Measurements from ENCODE around the gene EFCAB7. TPM values are rescaled to one million over a fixed set of nuclear protein-coding genes. Genes with fewer than 3 reads are reported as not detected.

Gene EFCAB7
- total RNA-seq, 1 donor from 2014 or later: 6.4 TPM

DNA sequence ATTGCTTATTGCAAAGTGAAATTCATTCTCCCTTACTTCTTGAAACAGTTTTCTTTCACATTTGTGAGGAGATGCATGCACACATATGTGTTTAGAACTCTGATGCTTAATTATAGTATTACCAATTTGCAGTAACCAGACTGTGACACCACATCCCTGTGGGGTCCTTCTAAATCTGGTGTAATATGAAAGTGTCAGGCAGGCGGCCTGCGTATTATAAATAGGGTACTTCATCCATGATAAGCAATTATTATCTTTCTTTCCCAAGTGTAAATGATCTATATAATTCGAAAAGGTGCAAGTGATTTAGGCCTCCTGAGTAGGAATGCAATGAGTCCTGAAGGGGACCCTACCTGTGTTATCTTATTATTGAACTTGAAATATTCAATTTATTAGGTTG, 876 bp downstream of the EFCAB7 start:
- Mint-ChIP-seq H3K27me3 (ENCODE audit: insufficient read depth) (no peaks in the 10 kb centered on the region), H3K27ac (peak overlapping the region; percentile 94), H3K9me3 (no peaks in the 10 kb centered on the region), H3K36me3 (ENCODE audit: low read depth) (peaks cover 8% of the 10 kb centered on the region), H3K4me1 (ENCODE audit: low read depth) (peaks cover 53% of the 10 kb centered on the region), H3K4me3 (peak overlapping the region; percentile 99)
- intact Hi-C loops (cut with micrococcal nuclease): loop anchor here (5.0 to 10.0 kb wide), 3 partner anchors 197 to 1799 kb away; partner anchors contain the start of genes ROR1 and TM2D1
- no peak for DNase-seq (ENCODE audit: low spot score)

DNA sequence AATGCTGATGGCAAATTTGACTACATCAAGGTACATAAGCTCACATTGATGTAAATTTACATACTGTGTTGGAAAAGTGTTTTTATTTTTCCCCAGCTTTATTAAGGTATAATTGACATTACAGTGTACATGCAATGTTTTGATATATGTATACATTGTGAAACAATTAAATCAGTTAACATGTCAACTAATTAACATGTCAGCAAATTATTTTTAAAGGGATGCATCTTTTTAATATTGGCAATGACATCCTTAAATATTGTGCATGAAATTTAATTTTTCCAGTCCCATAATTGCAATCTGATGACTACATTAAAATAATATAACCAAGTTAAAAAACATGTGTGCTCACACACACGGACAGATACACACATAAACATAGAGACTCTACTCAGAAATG, 9.4 kb downstream of the EFCAB7 start:
- H3K36me3 Mint-ChIP-seq (ENCODE audit: low read depth): peaks cover 10% of the 10 kb centered on the region
- intact Hi-C loops (cut with micrococcal nuclease): no loop called here
- no peak for DNase-seq (ENCODE audit: low spot score)
- no peaks in the 10 kb centered on the region for H3K4me1 Mint-ChIP-seq (ENCODE audit: low read depth)
- H3K27me3 Mint-ChIP-seq (ENCODE audit: insufficient read depth): no peaks in the 10 kb centered on the region
- no peak overlapping the region for H3K4me3 Mint-ChIP-seq
- no peaks in the 10 kb centered on the region for H3K9me3 Mint-ChIP-seq
- no peak overlapping the region for H3K27ac Mint-ChIP-seq

DNA sequence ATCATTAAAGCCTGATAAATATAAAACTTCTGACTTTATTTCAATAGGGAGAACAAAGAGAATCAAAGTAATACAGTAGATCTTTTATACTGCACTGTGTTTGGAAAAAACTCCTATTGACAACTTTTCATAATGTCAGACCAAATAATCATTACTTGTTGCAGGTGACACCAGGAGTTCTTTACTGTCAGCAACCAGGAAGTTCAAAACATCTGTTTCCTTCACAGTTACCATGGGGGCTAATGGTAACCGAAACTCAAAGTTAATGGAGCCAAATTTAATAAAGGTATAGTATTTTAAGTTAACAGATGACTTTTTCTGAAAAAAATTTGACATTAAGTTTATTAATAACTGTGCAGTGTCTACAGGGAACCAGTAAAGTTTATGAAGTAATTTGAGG, 10.6 kb downstream of the EFCAB7 start:
- peaks cover 6% of the 10 kb centered on the region for H3K36me3 Mint-ChIP-seq (ENCODE audit: low read depth)
- H3K27me3 Mint-ChIP-seq (ENCODE audit: insufficient read depth): no peaks in the 10 kb centered on the region
- H3K4me1 Mint-ChIP-seq (ENCODE audit: low read depth): no peaks in the 10 kb centered on the region
- H3K4me3 Mint-ChIP-seq: no peak overlapping the region
- intact Hi-C loops (cut with micrococcal nuclease): no loop called here
- no peak for DNase-seq (ENCODE audit: low spot score)
- H3K9me3 Mint-ChIP-seq: no peaks in the 10 kb centered on the region
- no peak overlapping the region for H3K27ac Mint-ChIP-seq

DNA sequence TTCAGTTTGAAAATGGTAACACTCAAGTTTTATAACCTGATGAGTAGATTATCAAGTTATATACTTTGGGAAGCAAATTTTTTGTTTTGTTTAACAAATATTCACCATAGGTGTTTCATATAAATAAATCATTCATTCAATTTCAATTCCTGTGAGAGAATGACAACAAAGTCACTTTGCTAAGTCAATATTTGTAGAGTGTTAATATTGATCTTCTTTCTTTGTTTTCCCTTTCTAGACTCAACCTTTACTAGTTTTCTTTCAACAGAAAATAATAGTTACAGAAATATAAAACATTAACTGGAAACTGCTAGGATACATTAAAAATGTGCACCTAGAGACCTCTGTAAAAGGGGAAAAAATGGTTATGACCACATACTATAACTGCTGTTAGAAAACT, 11.1 kb downstream of the EFCAB7 start:
- Mint-ChIP-seq H3K4me1 (ENCODE audit: low read depth) (no peaks in the 10 kb centered on the region), H3K27ac (no peak overlapping the region), H3K27me3 (ENCODE audit: insufficient read depth) (no peaks in the 10 kb centered on the region), H3K9me3 (no peaks in the 10 kb centered on the region), H3K36me3 (ENCODE audit: low read depth) (peaks cover 6% of the 10 kb centered on the region), H3K4me3 (no peak overlapping the region)
- intact Hi-C loops (cut with micrococcal nuclease): no loop called here
- no peak for DNase-seq (ENCODE audit: low spot score)

DNA sequence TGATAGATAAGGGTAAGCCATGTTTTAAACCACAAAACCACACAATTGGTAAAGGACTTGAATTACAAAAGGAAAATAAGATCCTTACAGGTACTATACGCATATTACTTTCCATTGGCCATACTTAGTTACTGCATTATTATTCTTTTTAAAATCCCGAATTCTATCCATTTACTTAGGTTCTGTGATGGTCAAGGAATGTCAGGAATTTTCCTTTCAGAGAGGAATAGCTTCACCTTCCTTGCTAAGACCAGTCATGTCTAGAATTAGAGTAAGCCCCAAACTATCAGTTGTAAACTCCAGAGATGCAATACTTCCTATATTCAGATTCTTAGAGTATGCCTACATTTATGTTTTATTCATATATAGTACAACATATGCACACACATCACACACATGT, 13.7 kb downstream of the EFCAB7 start:
- Mint-ChIP-seq H3K4me3 (no peak overlapping the region), H3K4me1 (ENCODE audit: low read depth) (no peaks in the 10 kb centered on the region), H3K9me3 (no peaks in the 10 kb centered on the region), H3K36me3 (ENCODE audit: low read depth) (peaks cover 7% of the 10 kb centered on the region), H3K27me3 (ENCODE audit: insufficient read depth) (no peaks in the 10 kb centered on the region), H3K27ac (no peak overlapping the region)
- intact Hi-C loops (cut with micrococcal nuclease): loop anchor here (5.0 kb wide), 1 partner anchor 695 kb away; no protein-coding TSS in a partner anchor
- no peak for DNase-seq (ENCODE audit: low spot score)

DNA sequence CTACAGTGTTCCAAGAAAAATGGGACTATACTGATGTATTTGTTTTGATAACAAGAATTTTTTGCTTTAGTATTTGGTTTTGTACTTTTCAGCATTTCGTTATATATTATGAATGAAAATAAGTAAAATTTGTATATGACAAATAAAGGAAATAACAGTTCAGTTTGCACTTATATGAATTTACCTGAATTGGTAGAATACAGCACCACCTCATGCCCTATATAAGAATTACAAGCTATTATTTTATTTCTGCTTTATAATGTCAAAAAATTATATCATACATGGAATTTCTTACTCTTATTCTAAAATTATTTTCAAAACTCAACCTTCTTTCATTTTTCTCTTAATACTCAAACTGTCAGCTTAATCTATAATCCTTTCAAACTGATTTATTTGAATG, 14.6 kb downstream of the EFCAB7 start:
- H3K27ac Mint-ChIP-seq: no peak overlapping the region
- H3K36me3 Mint-ChIP-seq (ENCODE audit: low read depth): peaks cover 6% of the 10 kb centered on the region
- H3K4me1 Mint-ChIP-seq (ENCODE audit: low read depth): no peaks in the 10 kb centered on the region
- H3K27me3 Mint-ChIP-seq (ENCODE audit: insufficient read depth): no peaks in the 10 kb centered on the region
- no peak overlapping the region for H3K4me3 Mint-ChIP-seq
- intact Hi-C loops (cut with micrococcal nuclease): loop anchor here (5.0 kb wide), 1 partner anchor 696 kb away; no protein-coding TSS in a partner anchor
- no peak for DNase-seq (ENCODE audit: low spot score)
- H3K9me3 Mint-ChIP-seq: no peaks in the 10 kb centered on the region

DNA sequence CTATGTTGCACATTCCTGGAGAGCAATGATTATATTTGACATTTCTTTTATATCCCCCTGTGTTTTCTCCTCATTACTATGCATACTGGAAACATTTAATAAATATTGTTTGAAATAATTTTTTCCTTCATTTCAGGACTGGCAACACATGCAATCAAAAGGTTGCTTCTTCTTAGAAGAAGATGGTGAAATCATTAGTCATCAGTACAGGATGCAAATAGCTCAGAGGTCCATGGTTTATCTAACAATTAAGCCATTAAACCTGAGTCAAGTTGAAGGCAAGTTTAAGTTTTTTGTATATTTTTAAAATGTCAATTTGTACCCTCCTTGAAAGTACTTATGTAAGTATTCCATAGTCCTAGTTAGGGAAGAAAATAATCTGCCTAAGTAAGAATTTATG, 22.5 kb downstream of the EFCAB7 start:
- Mint-ChIP-seq H3K27me3 (ENCODE audit: insufficient read depth) (no peaks in the 10 kb centered on the region), H3K36me3 (ENCODE audit: low read depth) (peaks cover 5% of the 10 kb centered on the region), H3K9me3 (no peaks in the 10 kb centered on the region), H3K4me3 (no peak overlapping the region), H3K27ac (no peak overlapping the region), H3K4me1 (ENCODE audit: low read depth) (no peaks in the 10 kb centered on the region)
- intact Hi-C loops (cut with micrococcal nuclease): no loop called here
- DNase-seq (ENCODE audit: low spot score): no peak

DNA sequence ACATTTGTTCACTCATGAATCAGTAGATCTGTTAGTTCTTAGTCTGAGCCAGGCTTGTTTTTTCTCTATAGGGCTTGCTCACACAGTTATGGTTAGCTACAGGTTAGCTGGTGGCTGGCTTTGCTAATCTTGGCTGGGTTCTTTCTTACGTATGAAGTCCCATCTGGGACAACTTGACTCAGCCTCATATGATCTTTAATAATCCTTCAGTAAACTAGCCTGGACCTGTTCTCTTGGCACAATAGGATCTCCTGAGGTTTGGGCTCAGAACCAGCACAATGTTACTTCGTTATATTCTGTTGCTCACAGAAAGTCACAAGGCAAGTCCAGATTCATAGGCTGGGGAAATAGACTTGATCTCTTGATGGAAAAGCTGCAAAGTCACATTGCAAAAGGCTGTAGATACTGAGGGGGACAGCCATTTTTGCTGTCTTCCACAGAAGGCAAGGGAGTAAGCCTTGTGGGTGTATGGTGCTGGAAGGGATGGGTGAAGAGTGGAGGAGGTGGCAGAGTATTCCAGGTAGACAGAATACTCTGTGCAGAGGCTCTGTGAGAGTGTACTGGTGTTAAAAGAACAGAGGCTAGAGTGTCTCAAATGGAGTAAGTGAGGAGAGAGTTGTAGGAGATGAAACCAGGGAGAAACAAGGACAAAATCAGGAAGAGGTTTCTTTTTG, 24.4 kb downstream of the EFCAB7 start:
- Mint-ChIP-seq H3K9me3 (no peaks in the 10 kb centered on the region), H3K4me3 (no peak overlapping the region), H3K27ac (no peak overlapping the region), H3K4me1 (ENCODE audit: low read depth) (no peaks in the 10 kb centered on the region), H3K36me3 (ENCODE audit: low read depth) (peaks cover 3% of the 10 kb centered on the region), H3K27me3 (ENCODE audit: insufficient read depth) (no peaks in the 10 kb centered on the region)
- intact Hi-C loops (cut with micrococcal nuclease): no loop called here
- DNase-seq (ENCODE audit: low spot score): no peak

DNA sequence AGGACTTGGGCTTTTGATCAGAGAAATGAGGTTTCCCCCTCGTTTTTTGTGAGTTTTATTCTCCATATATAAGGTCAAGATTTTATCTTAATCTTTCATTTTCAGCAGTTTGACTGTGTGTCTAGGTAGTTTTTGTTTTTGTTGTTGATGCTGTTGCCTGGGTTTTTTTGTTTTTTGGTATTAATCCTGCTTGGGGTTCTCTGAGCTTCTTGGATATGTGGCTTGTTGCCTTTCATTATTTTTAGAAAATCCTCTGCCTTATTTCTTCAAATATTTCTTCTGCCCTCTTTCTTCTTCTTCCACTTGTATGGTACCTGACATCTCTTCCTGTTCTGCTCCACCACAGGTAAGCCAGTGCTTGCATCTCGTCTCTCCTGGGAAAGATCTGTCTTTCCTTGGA, 25.0 kb downstream of the EFCAB7 start:
- no peak for DNase-seq (ENCODE audit: low spot score)
- Mint-ChIP-seq H3K36me3 (ENCODE audit: low read depth) (peaks cover 3% of the 10 kb centered on the region), H3K4me3 (no peak overlapping the region), H3K27ac (no peak overlapping the region), H3K4me1 (ENCODE audit: low read depth) (no peaks in the 10 kb centered on the region), H3K9me3 (no peaks in the 10 kb centered on the region), H3K27me3 (ENCODE audit: insufficient read depth) (no peaks in the 10 kb centered on the region)
- intact Hi-C loops (cut with micrococcal nuclease): no loop called here

DNA sequence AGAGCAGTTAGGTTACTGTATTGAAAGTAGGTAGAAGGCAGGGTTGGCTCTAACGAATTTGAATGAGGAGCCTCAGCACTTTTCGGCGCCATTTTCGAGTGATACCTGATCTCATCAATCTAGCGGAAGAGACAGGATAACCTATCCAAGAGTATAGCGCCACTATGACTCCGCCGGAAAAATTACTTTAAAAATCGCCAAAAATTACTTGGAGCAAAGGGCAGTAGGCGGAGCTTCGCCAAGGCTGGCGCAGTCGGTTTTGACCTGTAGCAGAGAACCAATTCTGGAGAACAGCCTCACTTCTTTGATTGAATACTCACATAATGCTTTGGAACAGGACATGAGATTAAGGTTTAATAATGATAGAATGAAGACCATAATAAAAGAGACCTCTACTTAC, 25.6 kb downstream of the EFCAB7 start:
- Mint-ChIP-seq H3K4me1 (ENCODE audit: low read depth) (no peaks in the 10 kb centered on the region), H3K9me3 (no peaks in the 10 kb centered on the region), H3K27ac (no peak overlapping the region), H3K36me3 (ENCODE audit: low read depth) (peaks cover 3% of the 10 kb centered on the region), H3K27me3 (ENCODE audit: insufficient read depth) (no peaks in the 10 kb centered on the region), H3K4me3 (no peak overlapping the region)
- no peak for DNase-seq (ENCODE audit: low spot score)
- intact Hi-C loops (cut with micrococcal nuclease): no loop called here

DNA sequence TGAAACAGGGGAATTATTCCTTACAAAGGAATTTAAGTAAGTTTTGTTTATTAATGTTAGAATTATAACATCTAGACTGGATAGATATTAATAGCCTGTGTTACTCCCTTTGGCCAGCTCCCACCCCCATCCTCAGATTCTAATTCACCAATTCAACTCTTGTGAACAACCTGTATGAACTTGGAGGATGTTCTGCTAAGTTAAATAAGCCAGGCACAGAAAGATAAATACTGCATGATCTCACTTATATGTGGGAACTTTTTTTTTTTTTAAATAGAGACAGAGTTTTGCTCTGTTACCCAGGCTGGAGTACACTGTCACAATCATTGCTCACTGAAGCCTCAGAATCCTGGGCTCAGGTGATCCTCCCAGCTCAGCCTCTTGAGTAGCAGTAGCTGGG, 32.2 kb downstream of the EFCAB7 start:
- intact Hi-C loops (cut with micrococcal nuclease): no loop called here
- H3K36me3 Mint-ChIP-seq (ENCODE audit: low read depth): no peaks in the 10 kb centered on the region
- DNase-seq (ENCODE audit: low spot score): no peak

DNA sequence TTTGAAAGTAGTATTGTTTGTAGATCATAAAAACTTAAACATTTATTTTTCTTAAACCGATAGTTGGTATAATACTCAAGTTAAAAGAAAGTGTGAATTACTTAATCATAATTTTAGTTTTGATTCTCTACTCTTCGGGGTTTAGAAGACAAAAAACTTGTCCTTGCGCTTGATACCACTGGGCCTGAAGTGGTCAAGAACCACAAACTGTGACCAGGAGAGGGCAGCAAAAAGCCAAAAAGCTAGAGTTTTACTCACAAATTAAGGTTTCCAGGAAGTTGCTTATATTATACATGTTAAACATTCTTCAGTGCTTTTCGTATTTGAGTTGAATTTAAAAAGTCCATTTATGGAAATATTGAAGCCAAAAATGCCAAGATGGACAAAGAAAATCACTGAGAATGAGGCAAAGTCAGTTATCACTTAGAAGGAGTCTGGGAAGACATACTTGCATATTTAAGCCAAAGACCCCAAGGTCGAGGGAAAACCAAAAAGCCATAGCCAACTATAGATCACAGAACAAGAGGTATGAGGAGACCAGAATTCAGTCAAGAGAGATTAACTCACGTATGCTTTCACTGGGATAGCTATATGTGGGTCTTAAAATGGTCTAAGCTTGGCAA, 34.2 kb downstream of the EFCAB7 start:
- no peaks in the 10 kb centered on the region for H3K4me1 Mint-ChIP-seq (ENCODE audit: low read depth)
- H3K36me3 Mint-ChIP-seq (ENCODE audit: low read depth): no peaks in the 10 kb centered on the region
- intact Hi-C loops (cut with micrococcal nuclease): loop anchor here (1.0 kb wide), 1 partner anchor 689 kb away; no protein-coding TSS in a partner anchor
- no peak overlapping the region for H3K4me3 Mint-ChIP-seq
- H3K27me3 Mint-ChIP-seq (ENCODE audit: insufficient read depth): no peaks in the 10 kb centered on the region
- no peak for DNase-seq (ENCODE audit: low spot score)
- no peak overlapping the region for H3K27ac Mint-ChIP-seq
- H3K9me3 Mint-ChIP-seq: no peaks in the 10 kb centered on the region

More for the DNA sequence above, 32.2 kb downstream of the EFCAB7 start:
- H3K27me3 Mint-ChIP-seq (ENCODE audit: insufficient read depth): no peaks in the 10 kb centered on the region
- H3K27ac Mint-ChIP-seq: no peak overlapping the region
- no peaks in the 10 kb centered on the region for H3K9me3 Mint-ChIP-seq
- no peaks in the 10 kb centered on the region for H3K4me1 Mint-ChIP-seq (ENCODE audit: low read depth)
- no peak overlapping the region for H3K4me3 Mint-ChIP-seq

DNA sequence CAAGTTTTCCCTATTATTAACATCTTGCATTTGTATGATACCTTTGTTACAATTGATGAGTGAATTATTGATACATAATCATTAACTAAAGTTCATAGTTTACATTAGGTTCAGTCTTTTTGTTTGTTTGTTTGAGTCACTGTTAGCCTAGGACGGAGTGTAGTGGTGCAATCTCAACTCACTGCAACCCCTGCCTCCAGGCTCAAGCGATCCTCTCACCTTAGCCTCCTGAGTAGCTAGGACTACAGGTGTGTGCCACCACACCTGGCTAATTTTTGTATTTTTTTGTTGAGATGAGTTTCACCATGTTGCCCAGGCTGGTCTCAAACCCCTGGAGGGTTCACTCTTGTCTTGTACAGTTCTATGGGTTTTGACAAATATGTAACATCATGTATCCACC, 36.0 kb downstream of the EFCAB7 start:
- intact Hi-C loops (cut with micrococcal nuclease): no loop called here
- H3K9me3 Mint-ChIP-seq: no peaks in the 10 kb centered on the region
- no peak overlapping the region for H3K4me3 Mint-ChIP-seq
- no peak for DNase-seq (ENCODE audit: low spot score)
- no peaks in the 10 kb centered on the region for H3K4me1 Mint-ChIP-seq (ENCODE audit: low read depth)
- no peak overlapping the region for H3K27ac Mint-ChIP-seq
- peaks cover 3% of the 10 kb centered on the region for H3K36me3 Mint-ChIP-seq (ENCODE audit: low read depth)
- H3K27me3 Mint-ChIP-seq (ENCODE audit: insufficient read depth): no peaks in the 10 kb centered on the region
